ENCODE measurements around the gene APH1A.
"Not testable (repeated sequence)": the region's sequence is repeated elsewhere in the genome, so short reads cannot be mapped to it uniquely, and the experiment has no call there.

Gene APH1A

DNA sequence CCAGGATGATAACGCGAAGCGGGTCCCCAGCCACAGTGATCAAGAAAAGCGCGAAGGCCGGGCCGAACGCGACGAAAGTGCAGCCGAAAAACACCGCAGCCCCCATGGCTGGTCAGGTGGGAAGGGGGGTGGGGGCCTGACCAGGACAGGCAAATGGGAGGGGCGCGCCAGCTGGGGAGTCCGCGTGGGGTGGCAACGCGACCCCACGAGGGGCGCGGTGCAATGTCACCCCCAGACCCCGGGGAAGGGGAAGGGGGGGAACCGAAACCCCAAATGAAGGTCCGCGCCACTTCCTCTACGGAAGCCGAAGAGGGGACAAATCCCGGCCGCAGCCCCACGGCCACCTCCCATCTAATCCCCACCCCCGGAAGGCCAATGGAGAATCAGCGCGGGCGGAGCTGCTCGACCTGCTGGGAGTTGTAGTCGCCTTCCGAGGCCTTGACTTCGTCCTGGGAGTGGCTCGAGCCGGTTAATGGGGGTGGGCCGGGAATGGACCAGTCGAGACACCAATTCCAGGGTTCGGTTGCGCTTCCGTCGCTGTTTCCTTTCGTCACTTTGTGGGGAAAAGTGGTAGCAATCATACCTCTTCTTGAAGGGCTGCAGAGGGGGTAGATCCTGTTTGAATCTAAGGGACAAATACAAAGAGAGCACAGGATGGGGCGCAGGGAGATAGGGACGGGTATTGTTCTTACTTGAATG is at the start of gene APH1A:
Gene APH1A, minus strand, starts transcription at position 312 of the 699 bp plus-strand sequence. Its CDS starts 206 bp downstream, at position 106.
- peak; percentile 98 for DNase-seq (ENCODE audit: low spot score)

DNA sequence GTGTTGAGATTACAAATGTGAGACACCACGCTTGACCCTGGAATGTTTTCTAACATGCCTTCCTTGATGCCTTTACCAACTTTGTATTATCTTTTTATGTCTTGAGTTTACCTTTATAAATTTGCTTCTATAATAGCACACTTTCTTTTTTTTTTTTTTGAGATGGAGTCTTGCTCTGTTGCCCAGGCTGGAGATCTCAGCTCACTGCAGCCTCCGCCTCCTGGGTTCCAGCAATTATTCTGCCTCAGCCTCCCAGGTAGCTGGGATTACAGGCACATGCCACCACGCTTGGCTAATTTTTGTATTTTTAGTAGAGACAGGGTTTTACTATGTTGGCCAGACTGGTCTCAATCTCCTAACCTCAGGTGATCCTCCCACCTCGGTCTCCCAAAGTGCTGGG is 45.9 kb upstream of the APH1A start:
- not testable (repeated sequence) for DNase-seq (ENCODE audit: low spot score)

DNA sequence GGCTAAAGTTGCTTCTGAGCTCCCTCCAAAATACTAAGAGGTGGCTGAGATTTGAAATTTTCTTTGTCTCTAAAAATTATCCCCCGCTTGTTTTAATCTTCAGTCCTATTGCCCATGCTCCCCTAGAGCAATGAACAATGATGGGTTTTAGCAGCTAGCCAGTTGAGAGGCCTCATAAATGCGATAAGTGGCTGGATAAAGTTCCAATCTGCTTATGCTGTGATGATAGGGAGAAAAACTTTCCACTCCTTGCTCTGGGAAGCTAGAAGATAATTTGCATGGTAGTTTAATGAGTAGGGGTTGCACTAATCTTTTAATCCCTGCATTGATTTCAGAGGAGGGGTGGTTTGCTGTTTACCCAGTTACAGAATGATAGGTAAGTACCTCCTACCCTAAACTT is 42.9 kb upstream of the APH1A start:
- DNase-seq (ENCODE audit: low spot score) = no peak

DNA sequence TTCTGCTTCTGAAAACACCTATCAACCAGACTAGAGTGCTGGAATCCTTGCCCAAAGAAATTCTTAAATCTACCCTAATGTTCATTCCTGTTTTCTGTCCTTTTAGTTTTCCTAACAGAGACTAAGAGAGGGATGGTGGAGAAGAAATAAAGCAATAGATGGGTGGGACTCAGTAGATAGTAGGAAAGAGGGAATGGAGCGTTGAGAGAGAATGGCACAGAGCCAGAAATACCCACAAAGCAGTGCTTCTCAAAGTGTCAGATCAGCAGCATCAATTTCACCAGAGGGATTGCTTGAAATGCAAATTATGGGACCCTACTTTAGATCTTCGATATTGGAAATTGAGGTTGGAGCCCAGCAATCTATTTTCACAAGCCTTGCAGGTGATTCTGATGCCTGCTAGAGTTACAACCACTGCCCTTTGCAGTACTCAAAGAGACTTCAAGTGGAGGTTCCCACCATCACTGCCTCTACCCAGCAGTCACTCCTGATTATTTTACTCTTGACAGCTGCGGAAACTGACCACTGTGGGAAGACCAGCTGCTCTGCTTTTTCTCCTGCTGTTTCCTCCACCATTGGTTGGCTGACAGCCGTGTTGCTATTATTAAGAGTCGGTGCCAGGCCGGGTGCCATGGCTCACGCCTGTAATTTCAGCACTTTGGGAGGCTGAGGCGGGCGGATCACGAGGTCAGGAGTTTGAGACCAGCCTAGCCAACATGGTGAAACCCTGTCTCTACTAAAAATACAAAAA is 41.1 kb upstream of the APH1A start:
- no peak for DNase-seq (ENCODE audit: low spot score)

DNA sequence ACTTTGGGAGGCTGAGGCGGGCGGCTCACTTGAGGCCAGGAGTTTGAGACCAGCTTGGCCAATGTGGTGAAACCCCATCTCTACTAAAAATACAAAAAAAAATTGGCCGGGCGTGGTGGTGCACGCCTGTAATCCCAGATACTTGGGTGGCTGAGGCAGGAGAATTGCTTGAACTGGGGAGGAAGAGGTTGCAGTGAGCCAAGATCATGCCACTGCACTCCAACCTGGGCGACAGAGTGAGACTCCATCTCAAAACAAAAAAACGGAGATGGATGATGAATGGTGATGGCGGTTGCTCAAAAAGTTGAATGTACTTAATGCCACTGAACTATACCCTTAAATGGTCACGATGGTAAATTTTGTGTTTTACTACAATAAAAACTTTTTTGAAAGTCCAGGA is 39.8 kb upstream of the APH1A start:
- DNase-seq (ENCODE audit: low spot score) = not testable (repeated sequence)

DNA sequence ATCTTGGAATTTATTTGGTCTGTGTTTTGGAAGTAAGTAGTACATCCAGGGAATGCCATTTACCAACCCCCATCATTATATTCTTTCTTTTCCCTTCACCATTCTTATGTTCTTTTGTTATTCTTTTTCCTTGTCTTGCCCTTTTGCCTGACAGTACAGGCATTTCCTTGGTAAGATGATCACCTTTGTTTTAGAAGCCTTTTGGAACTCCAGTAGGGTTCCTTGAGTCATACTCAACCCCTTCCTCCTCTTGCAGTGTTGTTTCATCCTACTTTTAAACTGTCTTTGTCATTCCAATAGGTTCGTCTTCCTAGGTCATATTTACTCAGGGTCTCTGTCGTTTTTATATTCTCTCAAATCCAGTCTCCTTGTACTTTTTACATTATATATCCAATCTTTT is 34.1 kb upstream of the APH1A start:
- no peak for DNase-seq (ENCODE audit: low spot score)

DNA sequence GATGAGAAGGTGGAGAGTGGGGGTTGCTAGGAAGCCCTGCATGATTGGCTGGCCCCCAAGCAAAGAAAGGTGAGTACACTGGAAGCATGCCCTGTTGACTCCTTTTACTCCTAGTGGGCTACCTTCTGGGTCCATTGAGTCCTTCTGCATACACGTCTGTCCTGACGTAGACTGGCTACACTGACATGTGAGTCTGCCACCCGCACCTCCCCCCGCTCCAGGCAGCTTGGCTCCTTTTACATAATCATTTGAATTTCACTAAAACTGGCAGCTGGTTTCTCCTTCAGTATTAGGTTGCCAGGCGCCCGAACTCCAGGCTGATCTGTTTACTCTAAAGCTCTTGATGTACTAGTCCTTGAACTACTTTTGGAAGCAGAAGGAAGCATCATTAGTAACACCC is 33.5 kb upstream of the APH1A start:
- DNase-seq (ENCODE audit: low spot score) = no peak

DNA sequence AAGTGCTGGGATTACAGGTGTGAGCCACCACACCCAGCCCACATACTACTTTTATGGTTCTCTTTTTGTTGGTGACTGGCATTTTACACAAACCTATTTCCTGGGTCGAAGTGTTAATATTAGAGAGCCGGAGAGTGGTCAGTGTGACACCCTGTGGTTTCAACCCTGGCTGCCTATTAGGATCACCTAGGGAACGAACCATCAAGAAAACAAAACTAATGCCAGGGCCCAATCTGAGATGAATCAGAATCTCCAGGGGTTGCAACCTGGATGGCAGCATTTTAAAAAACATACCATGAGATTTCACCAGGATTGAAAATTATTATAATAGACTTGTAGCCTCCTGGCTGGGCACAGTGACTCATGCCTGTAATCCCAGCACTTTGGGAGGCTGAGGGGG is 30.9 kb upstream of the APH1A start:
- no peak for DNase-seq (ENCODE audit: low spot score)

DNA sequence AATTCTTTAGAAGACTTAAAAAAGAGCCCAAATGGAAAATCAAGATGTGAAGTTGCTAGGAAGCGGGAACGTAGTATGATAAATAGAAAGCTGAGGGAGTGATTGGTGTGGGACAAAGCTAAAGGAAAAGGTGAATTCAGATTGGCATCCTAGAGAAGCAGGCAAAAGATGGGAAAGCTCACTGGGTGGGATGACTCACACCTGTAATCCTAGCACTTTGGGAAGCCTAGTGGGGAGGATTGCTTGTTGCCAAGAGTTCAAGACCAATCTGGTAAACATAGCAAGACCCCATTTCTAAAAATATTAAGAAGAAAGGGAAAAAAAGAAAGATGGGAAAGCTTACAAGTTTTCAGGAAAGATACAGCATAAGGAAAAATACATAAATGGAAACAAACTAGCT is 26.7 kb upstream of the APH1A start:
- DNase-seq (ENCODE audit: low spot score) = no peak

DNA sequence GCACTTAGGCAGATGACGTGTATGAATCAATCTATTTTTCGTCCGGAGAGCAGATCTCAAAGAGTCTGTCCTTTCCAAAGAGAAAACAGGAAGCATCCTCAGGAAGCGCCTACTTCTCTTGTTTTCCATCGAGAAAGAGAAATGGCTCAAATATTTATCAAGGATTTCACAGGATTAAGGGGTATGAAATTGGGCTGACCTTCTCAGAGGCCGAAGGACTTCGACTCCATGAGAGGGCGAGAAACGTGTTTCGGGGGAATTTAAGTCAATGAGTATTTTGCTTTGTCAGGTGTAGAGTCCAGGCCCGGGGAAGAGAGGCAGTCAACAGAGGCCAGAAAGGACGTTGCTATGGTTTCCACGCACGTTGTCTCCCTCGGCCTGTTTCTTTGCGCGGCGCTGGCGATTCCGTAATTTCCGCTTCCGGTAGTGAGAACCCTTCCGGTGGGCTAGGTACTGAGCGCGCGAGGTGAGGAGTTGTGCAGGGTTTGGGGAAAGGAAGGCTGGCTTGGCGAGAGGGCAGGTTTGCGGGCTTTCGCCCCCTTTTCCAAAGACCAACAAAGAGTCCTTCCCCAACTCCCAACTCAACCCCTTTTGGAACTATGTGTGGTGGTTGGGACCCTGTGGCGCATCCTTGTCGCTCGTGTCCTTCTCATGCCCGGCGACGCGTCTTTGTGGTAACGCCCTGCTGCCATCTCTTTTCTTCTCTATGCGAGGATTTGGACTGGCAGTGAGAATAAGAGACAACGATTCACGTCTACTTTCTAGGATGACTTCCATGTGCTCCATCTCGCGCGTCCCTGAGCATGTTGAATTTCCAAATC is 24.8 kb upstream of the APH1A start, which contains the start of gene MRPS21:
Gene MRPS21, plus strand, starts transcription at position 429 of the 821 bp plus-strand sequence. CDS start 506 bp downstream, outside the sequence.
- DNase-seq (ENCODE audit: low spot score) = peak; percentile 94

DNA sequence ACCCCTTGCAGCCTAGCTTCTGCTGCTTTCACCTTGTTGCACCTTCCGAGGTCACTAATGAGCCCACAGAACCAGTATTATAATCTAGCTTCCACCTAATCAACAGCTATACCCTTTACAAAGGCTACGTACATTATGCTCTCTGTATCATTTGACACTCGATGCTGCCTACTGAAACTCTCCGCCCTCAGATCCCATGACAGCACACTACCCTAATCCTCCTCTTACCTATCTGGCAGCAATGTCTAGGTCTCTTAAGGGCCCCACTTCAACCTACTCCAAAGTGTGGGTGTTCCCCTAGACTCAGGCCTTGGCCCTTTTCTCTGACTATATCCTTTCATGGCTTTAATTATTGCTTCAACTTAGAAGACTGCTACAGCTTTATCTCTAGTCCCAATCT is 20.0 kb upstream of the APH1A start:
- no peak for DNase-seq (ENCODE audit: low spot score)

DNA sequence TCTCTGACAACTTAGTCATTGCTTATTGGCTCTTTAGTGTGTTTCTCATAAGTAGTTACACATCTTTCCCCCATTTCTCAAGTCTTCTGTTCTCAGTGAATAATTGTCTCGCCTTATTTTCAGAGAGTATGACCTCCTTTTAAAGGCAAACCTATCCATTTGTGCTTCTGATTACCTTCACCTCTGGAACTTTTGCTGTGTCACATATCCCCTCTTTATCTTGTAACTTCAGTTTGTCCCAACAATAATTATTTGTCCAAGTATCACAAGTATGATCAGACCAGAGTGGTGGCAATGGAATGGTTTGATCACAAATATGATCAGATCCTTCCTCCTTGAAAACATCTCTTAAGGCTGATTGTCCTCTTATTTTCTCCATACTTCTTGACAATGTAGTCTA is 19.6 kb upstream of the APH1A start:
- DNase-seq (ENCODE audit: low spot score) = no peak

DNA sequence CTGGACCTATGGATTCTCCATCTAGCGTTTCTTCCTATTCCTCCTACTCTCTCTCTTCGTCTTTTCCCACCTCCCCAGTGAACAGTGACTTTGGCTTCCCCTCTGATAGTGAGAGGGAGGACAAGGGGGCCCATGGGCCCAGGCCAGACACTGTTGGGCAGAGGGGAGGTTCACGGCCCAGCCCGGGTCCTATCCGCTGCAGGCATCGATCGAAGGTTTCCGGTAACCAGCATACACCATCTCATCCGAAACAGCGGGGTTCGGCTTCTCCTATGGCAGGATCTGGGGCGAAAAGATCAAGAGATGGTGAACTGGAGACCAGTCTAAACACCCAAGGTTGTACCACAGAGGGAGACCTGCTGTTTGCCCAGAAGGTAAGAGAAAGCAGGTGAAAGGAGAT is 14.4 kb upstream of the APH1A start:
- DNase-seq (ENCODE audit: low spot score) = no peak

DNA sequence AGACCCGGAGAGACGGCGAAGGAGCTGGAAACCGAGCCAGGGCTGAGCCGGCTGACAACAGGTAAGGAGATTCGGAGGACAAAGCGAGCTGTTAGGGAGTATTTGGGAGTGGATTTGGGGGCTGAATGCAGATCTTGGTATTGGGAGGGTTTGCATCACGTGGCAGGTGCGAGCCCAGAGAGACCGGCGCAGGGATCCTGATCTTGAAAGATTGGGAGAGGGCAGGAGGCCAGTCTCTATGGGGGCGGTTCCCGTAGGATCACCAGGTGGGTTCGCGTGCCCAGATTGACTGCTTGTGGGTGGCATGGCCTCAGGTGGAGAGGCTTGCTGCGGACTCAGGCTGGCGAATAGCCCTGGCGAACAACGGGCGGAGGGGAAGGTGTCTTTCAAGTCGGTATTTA is 13.7 kb upstream of the APH1A start:
- DNase-seq (ENCODE audit: low spot score) = no peak

DNA sequence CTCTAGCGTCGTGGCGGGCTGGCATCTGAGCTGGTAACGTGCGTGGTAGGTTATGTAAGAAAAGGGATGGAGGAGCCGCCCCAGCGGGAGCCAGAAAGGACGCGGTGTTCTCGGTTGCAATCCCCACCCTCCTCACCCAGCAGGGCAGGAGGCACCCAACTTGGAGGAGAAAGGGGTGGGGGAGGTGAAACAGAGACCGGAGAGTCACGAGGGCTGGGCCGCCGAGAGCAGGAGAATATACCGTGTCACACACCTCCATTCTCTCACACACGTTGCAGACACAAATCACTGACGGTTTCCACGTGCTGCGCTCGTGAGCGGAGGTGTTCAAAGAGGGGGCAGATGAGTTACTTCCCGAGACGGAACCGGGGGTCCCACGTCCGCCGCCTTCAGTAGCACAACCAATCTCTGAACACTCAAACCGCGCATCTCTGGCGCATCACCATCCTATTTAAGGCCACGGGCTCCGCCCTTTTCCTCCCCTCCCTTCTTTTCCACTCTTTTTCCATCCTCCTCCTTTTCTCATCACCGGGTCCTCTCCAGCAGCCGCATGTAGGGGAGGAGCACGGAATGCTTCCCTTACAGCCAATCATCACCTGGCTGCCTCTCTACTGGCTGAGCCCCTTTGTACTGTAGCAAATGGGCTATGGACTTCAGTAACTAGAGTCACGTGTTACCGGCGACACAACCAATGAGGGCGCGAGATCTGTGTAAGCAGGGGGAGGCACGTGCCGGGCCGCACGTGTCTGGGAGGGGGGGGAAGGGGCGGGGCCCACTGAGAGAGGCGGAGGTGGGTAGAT is 13.1 kb upstream of the APH1A start, which contains the start of gene CIART:
Gene CIART, plus strand, starts transcription at position 797 of the 800 bp plus-strand sequence. CDS start 714 bp downstream, outside the sequence.
- peak; percentile 75 for DNase-seq (ENCODE audit: low spot score)

DNA sequence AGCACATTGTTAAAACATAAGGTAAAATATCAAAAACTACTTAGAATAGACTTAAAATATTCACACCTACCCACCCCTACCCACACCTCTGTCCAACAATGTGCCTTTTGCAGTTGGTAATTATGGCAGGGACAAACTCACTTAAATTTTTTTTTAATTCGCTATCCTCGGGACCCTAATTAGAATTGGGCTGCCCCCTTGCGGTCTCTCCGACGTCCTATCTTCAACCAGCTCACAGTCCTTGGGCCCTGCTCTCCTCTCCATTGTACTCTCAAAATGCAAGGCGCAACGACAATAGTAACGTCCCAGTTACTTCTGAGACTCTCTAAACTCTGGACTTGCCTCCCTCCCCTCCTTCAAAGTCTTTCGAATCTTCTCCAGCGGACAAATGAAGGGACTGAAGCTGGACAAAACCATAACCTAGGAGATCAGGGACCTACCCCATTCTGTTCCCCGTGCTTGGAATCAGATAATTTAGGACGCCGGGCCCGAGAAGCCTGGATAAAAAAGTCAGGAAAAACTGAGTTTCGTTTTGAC is 12.5 kb upstream of the APH1A start:
- peak; percentile 49 for DNase-seq (ENCODE audit: low spot score)

DNA sequence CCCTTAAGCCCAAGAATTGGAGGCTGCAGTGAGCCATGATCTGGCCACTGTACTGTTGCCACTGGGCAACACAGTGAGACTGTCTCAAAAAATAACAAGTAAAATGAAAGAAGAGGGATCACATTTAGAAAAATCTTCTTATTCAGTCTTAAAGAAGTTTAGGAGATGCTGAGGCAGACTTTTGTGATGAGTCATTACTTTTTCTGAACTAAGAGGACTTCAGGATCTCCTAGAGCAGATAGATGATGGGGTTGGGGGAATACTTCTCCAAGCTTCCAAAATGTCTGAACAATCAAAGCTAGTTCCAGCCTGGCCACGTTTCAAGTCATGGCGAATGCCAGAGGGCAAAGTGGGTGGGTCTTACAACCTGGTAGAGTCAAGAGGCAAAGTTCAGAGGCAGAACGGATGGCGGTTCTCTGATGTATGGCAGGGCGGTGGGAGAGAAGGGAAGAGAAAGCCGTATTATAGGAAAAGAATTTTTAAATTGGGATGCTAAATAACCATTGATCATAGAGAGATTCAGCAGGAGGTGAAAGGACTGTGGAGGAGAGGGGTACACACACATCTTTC is 11.4 kb upstream of the APH1A start:
- DNase-seq (ENCODE audit: low spot score) = no peak

DNA sequence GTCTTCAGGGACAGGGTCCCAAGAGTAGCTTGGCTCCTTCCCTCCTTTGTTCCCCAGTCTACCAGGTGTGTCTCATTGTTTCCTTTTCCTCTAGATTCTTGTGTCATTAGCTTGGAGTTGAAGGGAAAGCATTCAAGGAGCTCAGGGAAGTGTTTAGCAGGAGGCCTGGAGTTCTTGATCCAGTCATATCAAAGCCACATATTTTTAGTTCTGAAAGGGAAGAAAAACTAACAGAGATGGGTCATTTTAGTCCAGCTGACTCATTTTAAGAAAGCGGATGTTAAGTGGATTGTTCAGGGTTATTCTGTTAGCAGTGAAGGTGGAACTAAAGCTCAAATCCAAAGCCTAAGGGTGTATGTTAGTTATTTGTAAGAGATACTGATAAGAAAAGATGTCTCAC is 4.5 kb upstream of the APH1A start:
- peak; percentile 10 for DNase-seq (ENCODE audit: low spot score)

DNA sequence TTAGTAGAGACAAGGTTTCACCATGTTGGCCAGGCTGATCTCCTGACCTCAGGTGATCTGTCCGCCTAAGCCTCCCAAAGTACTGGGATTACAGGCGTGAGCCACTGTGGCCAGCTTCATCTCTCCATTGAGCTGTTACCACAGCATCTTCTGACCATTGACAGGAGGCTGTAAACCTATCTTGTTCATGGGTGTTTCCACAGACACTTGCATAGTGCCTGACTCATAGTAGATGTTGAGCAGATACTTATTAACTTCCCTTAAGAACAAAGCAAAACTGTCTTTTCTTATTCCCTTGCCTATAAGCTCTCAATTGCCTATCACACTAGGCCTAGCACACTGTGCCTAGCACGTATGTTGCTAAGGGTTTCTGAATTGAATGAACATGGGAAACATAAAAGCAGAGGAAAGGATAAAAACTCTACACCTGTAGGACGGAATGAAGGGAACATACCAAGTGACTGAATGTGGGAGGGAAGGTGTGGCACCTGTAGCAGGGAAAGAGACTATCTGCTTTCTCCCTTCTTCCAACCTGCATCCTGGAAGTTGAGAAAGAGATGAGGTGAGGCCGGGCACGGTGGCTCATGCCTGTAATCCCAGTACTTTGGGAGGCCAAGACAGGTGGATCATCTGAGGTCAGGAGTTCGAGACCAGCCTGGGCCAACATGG is 2.6 kb upstream of the APH1A start:
- DNase-seq (ENCODE audit: low spot score) = no peak

DNA sequence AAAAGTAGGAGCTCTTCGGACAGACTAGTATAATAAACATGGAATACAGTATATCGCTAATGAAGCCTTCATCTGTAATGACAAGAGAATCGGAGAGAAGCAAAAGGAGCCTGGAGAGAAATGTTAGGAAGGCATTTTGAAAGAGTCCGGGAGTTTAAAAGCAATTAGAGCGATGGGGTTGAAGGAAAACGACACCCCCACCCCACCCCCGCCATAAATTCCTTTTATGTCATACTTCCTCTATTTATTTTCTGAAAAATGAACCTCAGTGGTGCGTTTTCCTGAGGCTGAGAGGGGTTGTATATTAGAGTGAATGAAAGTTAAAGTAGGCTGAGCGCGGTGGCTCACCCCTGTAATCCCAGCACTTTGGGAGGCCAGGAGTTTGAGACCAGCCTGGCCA is 635 bp upstream of the APH1A start:
- DNase-seq (ENCODE audit: low spot score) = no peak

DNA sequence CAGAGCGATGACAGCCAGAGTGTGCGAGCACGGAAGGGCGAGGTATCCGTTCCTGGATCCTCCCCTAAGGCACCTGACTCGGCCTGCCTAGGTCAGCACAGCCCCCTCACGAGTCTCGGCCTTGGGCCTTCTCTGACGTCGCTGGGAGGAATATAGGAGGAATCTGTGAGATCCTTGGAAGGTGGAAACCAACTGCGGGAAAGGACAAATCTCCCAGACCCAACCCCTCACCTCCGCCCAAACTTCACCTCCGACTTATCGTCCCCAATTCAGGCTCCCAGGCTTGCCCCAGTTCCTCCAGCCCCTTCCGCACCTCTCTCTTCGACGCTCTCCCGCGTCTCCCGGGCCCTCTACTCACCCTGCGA is 494 bp downstream of the APH1A start:
- DNase-seq (ENCODE audit: low spot score) = peak; percentile 25
